Liver (tissue), 3 donors: Measurements from ENCODE around the gene GATC.

Experiments used
- CTCF ChIP-seq: fragments of 150-350 bp; IDR thresholded peaks from 2 replicates; pipeline ENCODE4 v1.5.1; 2017; ENCODE audit warnings: improper control_type of control experiment, low read depth, low read length; ENCODE audit not compliant: missing input control
- GABPA ChIP-seq, 2 donors: IDR thresholded peaks in 1 of 2; conservative IDR thresholded peaks in 1 of 2; 2 replicates each; pipeline ENCODE4 v1.6.1; 2016; ENCODE audit warnings: antibody characterized with exemption in 2 of 2, mild to moderate bottlenecking in 1 of 2, moderate library complexity in 1 of 2
- TF ChIP-seq, protein P1 (sequence below): IDR thresholded peaks from 2 replicates; pipeline ENCODE4 v1.6.1; 2016; ENCODE audit warnings: antibody characterized with exemption, mild to moderate bottlenecking
- donor health status: healthy.
- donor health status: healthy.

- TF ChIP-seq CTCF (no peak), GABPA (IDR thresholded peaks at IDR 0.05 in 1 of 2, conservative IDR thresholded peaks at IDR 0.05 in 1 of 2) (no peak)
- TF ChIP-seq, protein P1, sequence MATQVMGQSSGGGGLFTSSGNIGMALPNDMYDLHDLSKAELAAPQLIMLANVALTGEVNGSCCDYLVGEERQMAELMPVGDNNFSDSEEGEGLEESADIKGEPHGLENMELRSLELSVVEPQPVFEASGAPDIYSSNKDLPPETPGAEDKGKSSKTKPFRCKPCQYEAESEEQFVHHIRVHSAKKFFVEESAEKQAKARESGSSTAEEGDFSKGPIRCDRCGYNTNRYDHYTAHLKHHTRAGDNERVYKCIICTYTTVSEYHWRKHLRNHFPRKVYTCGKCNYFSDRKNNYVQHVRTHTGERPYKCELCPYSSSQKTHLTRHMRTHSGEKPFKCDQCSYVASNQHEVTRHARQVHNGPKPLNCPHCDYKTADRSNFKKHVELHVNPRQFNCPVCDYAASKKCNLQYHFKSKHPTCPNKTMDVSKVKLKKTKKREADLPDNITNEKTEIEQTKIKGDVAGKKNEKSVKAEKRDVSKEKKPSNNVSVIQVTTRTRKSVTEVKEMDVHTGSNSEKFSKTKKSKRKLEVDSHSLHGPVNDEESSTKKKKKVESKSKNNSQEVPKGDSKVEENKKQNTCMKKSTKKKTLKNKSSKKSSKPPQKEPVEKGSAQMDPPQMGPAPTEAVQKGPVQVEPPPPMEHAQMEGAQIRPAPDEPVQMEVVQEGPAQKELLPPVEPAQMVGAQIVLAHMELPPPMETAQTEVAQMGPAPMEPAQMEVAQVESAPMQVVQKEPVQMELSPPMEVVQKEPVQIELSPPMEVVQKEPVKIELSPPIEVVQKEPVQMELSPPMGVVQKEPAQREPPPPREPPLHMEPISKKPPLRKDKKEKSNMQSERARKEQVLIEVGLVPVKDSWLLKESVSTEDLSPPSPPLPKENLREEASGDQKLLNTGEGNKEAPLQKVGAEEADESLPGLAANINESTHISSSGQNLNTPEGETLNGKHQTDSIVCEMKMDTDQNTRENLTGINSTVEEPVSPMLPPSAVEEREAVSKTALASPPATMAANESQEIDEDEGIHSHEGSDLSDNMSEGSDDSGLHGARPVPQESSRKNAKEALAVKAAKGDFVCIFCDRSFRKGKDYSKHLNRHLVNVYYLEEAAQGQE: no peak
These were observed 13.3 kb upstream of the GATC start for GRCh38 chr12:120432772-120433525.
